Endodermal cell (in vitro differentiated cells): ENCODE results near the gene ATP5PD. TPM values are rescaled to one million over a fixed set of nuclear protein-coding genes. Genes with fewer than 3 reads are reported as not detected.

Experiments used
- DNase-seq: peaks from one replicate; pipeline ENCODE4 v3.0.0-alpha.2; 2017
- H3K27ac ChIP-seq: 2 replicates; pipeline ENCODE4 v1.5.1; 2013; ENCODE audit warnings: mild to moderate bottlenecking, low read depth, low read length, moderate library complexity
- H3K27me3 ChIP-seq: 2 replicates; pipeline ENCODE4 v1.6.1; 2013; ENCODE audit warnings: mild to moderate bottlenecking, low read length, moderate library complexity; ENCODE audit not compliant: insufficient read depth, control insufficient read depth, poor library complexity, severe bottlenecking
- H3K36me3 ChIP-seq: 2 replicates; pipeline ENCODE4 v1.7.0; 2013; ENCODE audit warnings: mild to moderate bottlenecking, low read length, moderate library complexity; ENCODE audit not compliant: control insufficient read depth, insufficient read depth
- H3K4me1 ChIP-seq: one replicate; pipeline ENCODE4 v1.7.0; 2013; ENCODE audit warnings: low read length; ENCODE audit not compliant: control insufficient read depth, insufficient read depth
- H3K4me3 ChIP-seq: 2 replicates; pipeline ENCODE4 v1.5.1; 2013; ENCODE audit warnings: mild to moderate bottlenecking, low read length, moderate library complexity
- H3K9ac ChIP-seq: 2 replicates; pipeline ENCODE4 v1.6.1; 2013; ENCODE audit warnings: mild to moderate bottlenecking, low read length, moderate library complexity; ENCODE audit not compliant: poor library complexity, severe bottlenecking; ENCODE audit errors: extremely low read depth
- H3K9me3 ChIP-seq: 2 replicates; pipeline ENCODE4 v1.6.1; 2013; ENCODE audit warnings: mild to moderate bottlenecking, low read length, moderate library complexity; ENCODE audit not compliant: control insufficient read depth
- H3K27ac Mint-ChIP-seq: 2 replicates; pipeline ENCODE4 v1.8.0; 2020; ENCODE audit warnings: mixed read lengths
- H3K27me3 Mint-ChIP-seq: 2 replicates; pipeline ENCODE4 v1.8.0; 2021; ENCODE audit warnings: mild to moderate bottlenecking, mixed read lengths; ENCODE audit not compliant: insufficient read depth
- H3K36me3 Mint-ChIP-seq: 2 replicates; pipeline ENCODE4 v1.8.0; 2020; ENCODE audit warnings: low read depth, mixed read lengths
- H3K4me1 Mint-ChIP-seq: 2 replicates; pipeline ENCODE4 v1.8.0; 2020; ENCODE audit warnings: mixed read lengths
- H3K4me3 Mint-ChIP-seq: 2 replicates; pipeline ENCODE4 v1.8.0; 2020; ENCODE audit warnings: mild to moderate bottlenecking, moderate library complexity, mixed read lengths
- H3K9me3 Mint-ChIP-seq: 2 replicates; pipeline ENCODE4 v1.8.0; 2020; ENCODE audit warnings: mild to moderate bottlenecking, mixed read lengths
- WGBS, 2 experiments: methylation state at CpG; one replicate each; pipeline versions ENCODE4 v1.1.5 to v1.1.7; 2013; ENCODE audit warnings: missing lambda C conversion rate in 2 of 2, mixed read lengths in 1 of 2; ENCODE audit not compliant: insufficient coverage in 1 of 2, insufficient read length in 1 of 2; 5-methylcytosine and 5-hydroxymethylcytosine counted together
- total RNA-seq, 2 donors: library from RNA; stranded (reverse); fragmentation: NEBNext Ultra II Directional in 1 of 2; extraction: Animal tissue kit (Norgen Biotek cat#: 25700) in 1 of 2; gene quantifications; 2 replicates in 1 of 2; 3 replicates in 1 of 2; pipeline ENCODE4 v1.2.1, GENCODE V29; 2021
- TF ChIP-seq, protein P1 (sequence below): fragments of 200-600 bp; sonication (generic); conservative IDR thresholded peaks from 2 replicates; pipeline ENCODE4 v1.5.0; 2021; ENCODE audit warnings: antibody characterized with exemption, mild to moderate bottlenecking

ATP5PD gene
- total RNA-seq, 2 donors from 2014 or later, result 244 to 295 TPM

DNA sequence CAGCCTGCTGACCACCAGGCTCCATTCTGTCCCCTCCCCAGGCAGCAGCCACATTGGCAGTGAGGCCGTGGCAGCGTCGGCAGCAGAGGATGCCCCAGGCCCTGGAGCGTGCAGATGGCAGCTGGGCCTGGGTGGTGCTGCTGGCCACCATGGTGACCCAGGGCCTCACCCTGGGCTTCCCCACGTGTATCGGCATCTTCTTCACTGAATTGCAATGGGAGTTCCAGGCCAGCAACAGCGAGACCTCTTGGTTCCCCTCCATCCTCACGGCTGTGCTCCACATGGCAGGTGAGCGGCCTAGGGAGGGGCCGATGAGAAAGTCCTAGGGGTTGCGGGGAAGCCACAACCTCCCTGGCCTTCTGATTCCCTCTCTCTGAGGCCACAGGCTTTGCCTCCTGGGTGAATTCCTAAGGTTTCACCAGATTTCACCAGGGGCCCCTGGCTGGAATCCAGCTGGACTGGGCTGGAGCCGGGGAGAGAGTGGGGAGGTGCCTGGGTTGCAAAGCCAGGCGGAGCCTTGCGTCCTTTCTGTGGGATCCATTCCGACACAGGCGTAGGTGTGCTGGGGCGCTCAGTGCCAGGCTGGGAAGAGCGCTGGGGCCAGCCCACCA lies 46.9 kb upstream of the ATP5PD start:
- no peak overlapping the region for H3K27ac ChIP-seq
- no peak overlapping the region for H3K27ac Mint-ChIP-seq

DNA sequence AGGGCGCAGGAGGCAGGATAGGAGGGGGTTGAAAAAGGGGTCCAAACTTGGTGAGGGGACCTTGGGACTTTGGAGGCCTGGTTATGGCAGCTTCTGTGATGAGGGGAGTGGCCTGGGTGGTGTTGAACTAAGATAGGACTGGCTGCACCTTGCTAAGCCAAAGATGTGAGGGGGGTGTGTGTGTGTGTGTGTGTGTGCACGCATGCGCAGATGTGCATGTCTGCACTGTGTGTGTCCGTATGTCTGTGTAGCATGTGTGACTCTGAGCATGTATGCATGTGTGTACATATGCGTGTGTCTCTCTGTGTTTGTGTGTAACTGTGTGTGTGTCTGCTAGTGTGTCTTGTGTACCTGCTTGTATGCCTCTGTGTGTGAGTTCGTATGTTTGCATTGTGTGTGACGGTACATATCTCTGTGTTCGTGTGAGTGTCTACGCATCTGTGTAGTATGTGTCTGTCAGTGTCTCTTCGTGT lies 45.1 kb upstream of the ATP5PD start:
- H3K9me3 Mint-ChIP-seq, result no peaks in the 10 kb centered on the region
- Histone ChIP-seq H3K9ac (no peak overlapping the region), H3K27ac (no peak overlapping the region), H3K4me3 (peak overlapping the region; percentile 8), H3K9me3 (no peaks in the 10 kb centered on the region), H3K36me3 (peaks cover 6% of the 10 kb centered on the region), H3K4me1 (peaks cover 3% of the 10 kb centered on the region), H3K27me3 (no peaks in the 10 kb centered on the region)
- peaks cover 41% of the 10 kb centered on the region for H3K4me1 Mint-ChIP-seq
- DNase-seq, result peak; percentile 70
- TF ChIP-seq, protein P1, sequence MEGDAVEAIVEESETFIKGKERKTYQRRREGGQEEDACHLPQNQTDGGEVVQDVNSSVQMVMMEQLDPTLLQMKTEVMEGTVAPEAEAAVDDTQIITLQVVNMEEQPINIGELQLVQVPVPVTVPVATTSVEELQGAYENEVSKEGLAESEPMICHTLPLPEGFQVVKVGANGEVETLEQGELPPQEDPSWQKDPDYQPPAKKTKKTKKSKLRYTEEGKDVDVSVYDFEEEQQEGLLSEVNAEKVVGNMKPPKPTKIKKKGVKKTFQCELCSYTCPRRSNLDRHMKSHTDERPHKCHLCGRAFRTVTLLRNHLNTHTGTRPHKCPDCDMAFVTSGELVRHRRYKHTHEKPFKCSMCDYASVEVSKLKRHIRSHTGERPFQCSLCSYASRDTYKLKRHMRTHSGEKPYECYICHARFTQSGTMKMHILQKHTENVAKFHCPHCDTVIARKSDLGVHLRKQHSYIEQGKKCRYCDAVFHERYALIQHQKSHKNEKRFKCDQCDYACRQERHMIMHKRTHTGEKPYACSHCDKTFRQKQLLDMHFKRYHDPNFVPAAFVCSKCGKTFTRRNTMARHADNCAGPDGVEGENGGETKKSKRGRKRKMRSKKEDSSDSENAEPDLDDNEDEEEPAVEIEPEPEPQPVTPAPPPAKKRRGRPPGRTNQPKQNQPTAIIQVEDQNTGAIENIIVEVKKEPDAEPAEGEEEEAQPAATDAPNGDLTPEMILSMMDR, result no peak
- 66 to 85% methylated on average over 4 to 10 of the region's 10 CpGs for WGBS, 2 experiments
- H3K4me3 Mint-ChIP-seq, result peak overlapping the region; percentile 82
- H3K27me3 Mint-ChIP-seq, result no peaks in the 10 kb centered on the region
- peaks cover 21% of the 10 kb centered on the region for H3K36me3 Mint-ChIP-seq
- peak overlapping the region; percentile 82 for H3K27ac Mint-ChIP-seq

More for the DNA sequence above, 46.9 kb upstream of the ATP5PD start:
- Histone ChIP-seq H3K4me1 (peaks cover 3% of the 10 kb centered on the region), H3K27me3 (no peaks in the 10 kb centered on the region), H3K9me3 (no peaks in the 10 kb centered on the region), H3K9ac (no peak overlapping the region), H3K4me3 (no peak overlapping the region), H3K36me3 (peaks cover 15% of the 10 kb centered on the region)
- TF ChIP-seq, protein P1, result no peak
- DNase-seq, result no peak
- 95 to 99% methylated on average over 11 to 18 of the region's 18 CpGs for WGBS, 2 experiments
- Mint-ChIP-seq H3K9me3 (no peaks in the 10 kb centered on the region), H3K4me3 (no peak overlapping the region), H3K4me1 (peaks cover 43% of the 10 kb centered on the region), H3K27me3 (no peaks in the 10 kb centered on the region), H3K36me3 (peaks cover 35% of the 10 kb centered on the region)

DNA sequence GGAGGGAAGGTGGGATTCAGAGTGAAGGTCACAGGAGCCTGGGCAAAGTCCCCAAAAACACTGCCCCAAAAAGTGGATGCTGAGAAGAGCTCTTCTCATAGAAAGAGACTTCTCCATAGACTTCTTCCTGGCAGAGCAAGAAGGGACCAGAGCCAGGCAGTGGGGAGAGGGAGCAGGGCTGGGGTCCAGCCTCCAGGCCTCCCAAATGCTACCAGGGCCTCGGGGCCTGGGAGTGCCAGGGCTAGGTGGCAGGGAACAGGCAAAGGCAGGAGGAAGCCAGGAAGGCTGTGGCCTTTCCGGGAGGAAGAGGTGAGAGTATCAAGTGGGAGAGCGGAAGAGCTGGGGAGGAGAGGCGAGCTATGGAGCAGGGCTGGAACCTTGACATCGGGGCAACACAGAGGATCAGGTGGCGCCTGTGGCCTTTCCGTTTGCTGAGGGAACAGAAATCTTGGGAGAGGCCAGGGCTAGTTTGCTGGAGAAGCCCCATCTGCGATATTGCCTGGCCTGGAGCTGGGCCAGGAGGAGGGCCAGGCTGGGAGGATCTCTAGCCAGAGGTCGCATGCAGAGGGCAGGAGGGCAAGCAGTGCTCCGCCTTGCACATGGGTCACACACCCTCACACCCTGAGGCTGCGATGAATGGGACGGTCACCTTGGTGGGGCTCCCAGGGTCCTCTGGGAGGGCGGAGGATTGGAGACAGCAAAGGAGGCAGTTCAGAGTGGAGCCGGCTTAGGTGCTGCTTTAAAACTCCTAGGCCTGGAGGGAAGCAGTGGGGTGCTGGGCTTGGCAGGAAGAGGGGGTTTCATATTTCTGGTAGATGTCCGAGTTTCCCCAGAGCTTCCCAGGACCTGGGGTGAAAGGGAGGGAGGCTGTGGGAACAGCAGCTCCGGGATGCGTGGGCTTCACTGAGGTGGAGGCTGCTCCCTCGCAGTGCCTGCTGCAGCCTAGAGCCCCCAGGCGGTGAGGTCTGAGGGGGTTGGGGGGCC lies 44.4 kb upstream of the ATP5PD start:
- Histone ChIP-seq H3K4me3 (peak overlapping the region; percentile 8), H3K4me1 (peaks cover 3% of the 10 kb centered on the region), H3K27ac (peak overlapping the region; percentile 51), H3K9ac (peak overlapping the region; percentile 4), H3K36me3 (peaks cover 6% of the 10 kb centered on the region), H3K27me3 (no peaks in the 10 kb centered on the region), H3K9me3 (no peaks in the 10 kb centered on the region)
- H3K9me3 Mint-ChIP-seq, result no peaks in the 10 kb centered on the region
- peak; percentile 76 for DNase-seq
- H3K4me1 Mint-ChIP-seq, result peaks cover 47% of the 10 kb centered on the region
- H3K27me3 Mint-ChIP-seq, result no peaks in the 10 kb centered on the region
- H3K27ac Mint-ChIP-seq, result peak overlapping the region; percentile 82
- TF ChIP-seq, protein P1, result no peak
- peak overlapping the region; percentile 82 for H3K4me3 Mint-ChIP-seq
- 73 to 89% methylated on average over 9 to 19 of the region's 19 CpGs for WGBS, 2 experiments
- peaks cover 19% of the 10 kb centered on the region for H3K36me3 Mint-ChIP-seq
